BLaER1 treated with 17β-estradiol and CSF1 and Interleukin-3, amounts not matched to agents 10 nM and 100 nM (cell line): ENCODE measurements around the gene FAM177B.
A peak's percentile ranks its signal among the peaks of the same experiment; 100 is the strongest.

Source experiments
- H3K27ac ChIP-seq, 11 experiments: shearing (Covaris generic); formaldehyde crosslinking; 2 replicates each; pipeline ENCODE4 v1.8.1; 2022
- H3K27me3 ChIP-seq, 11 experiments: shearing (Covaris generic); formaldehyde crosslinking; 2 replicates each; pipeline ENCODE4 v1.8.1; 2022
- H3K36me3 ChIP-seq, 11 experiments: shearing (Covaris generic); formaldehyde crosslinking; 2 replicates each; pipeline ENCODE4 v1.8.1; 2022
- H3K4me1 ChIP-seq, 10 experiments: shearing (Covaris generic); formaldehyde crosslinking; 2 replicates each; pipeline ENCODE4 v1.8.1; 2022
- H3K4me2 ChIP-seq, 11 experiments: shearing (Covaris generic); formaldehyde crosslinking; 2 replicates each; pipeline ENCODE4 v1.8.1; 2022
- H3K4me3 ChIP-seq, 10 experiments: shearing (Covaris generic); formaldehyde crosslinking; 2 replicates each; pipeline ENCODE4 v1.8.1; 2022
- H3K9ac ChIP-seq, 11 experiments: shearing (Covaris generic); formaldehyde crosslinking; 2 replicates each; pipeline ENCODE4 v1.8.1; 2022
- H3K9me3 ChIP-seq, 11 experiments: shearing (Covaris generic); formaldehyde crosslinking; replicated peaks in 1 of 11; 2 replicates each; pipeline ENCODE4 v1.8.1; 2022
- H4K20me1 ChIP-seq, 11 experiments: shearing (Covaris generic); formaldehyde crosslinking; 2 replicates each; pipeline ENCODE4 v1.8.1; 2022
- Cebpa-rat ChIP-seq, 11 experiments: shearing (Covaris generic); IDR thresholded peaks; 2 replicates each; pipeline ENCODE4 v1.8.1; 2022

Gene FAM177B

DNA sequence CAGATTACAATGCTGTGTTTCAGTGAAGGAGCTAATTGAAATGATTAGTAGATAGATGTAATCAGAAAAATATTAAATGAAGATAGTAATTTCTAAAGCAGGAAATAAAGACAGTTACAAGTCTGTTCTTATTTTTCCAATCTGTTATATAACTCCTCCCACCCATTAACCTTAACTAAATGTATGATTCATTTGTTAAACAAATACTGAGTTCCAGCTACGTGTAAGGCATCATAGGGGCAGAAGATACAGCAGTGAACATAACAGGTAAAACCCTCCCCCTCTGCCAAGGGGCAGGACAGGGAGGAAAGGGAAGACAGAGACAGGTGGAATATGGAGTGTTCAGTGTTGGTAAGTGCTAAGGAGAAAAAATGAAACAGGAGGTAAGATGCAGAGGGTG is at the start of gene FAM177B:
TSS of gene FAM177B (plus strand) at position 231 of the 400 bp plus-strand sequence. CDS start 9,344 bp downstream, outside the sequence.
- no peaks in the 10 kb centered on the region for H3K9me3 ChIP-seq
- no peak for TF ChIP-seq Cebpa-rat (IDR thresholded peaks at IDR 0.05)

DNA sequence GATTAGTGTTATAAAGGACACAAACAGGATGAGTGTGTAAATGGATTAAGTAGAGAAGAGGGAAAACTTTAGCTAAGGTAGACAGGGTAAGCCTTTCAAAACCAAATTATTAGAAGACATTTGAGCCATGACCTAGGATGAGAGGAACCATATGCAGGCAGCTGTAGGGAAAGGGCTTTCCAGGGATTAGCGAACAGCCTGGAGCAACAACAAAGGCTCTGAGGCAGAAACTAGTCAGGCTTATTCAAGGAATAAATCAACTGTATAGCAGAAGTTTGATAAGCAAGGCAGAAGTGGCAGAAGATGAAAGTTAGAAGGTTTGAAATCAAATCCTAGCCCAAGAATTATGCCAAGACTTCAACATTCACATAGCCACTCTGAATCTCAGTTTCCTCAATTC is 46.0 kb upstream of the FAM177B start:
- Histone ChIP-seq H3K9me3 (no peaks in the 10 kb centered on the region), H3K4me3 (no peak overlapping the region), H3K4me2 (no peak overlapping the region), H3K27ac (no peak overlapping the region), H3K36me3 (peaks cover 24 to 86% (median 48%) of the 10 kb centered on the region in 11 experiments), H4K20me1 (peaks cover 0 to 23% (median 4%) of the 10 kb centered on the region in 11 experiments; a peak in 7 of 22 replicates), H3K27me3 (no peaks in the 10 kb centered on the region), H3K9ac (no peak overlapping the region), H3K4me1 (no peaks in the 10 kb centered on the region)
- TF ChIP-seq Cebpa-rat (IDR thresholded peaks at IDR 0.05) = no peak

More for the DNA sequence above, at the start of gene FAM177B:
- Histone ChIP-seq H3K36me3 (peaks cover 17 to 52% (median 35%) of the 10 kb centered on the region in 11 experiments), H3K4me2 (no peak within 1 kb of the TSS), H4K20me1 (peaks cover 0 to 60% (median 0%) of the 10 kb centered on the region in 11 experiments; a peak in 5 of 22 replicates), H3K27me3 (peaks cover 0 to 27% (median 0%) of the 10 kb centered on the region in 11 experiments; a peak in 3 of 22 replicates), H3K4me3 (no peak within 1 kb of the TSS), H3K4me1 (peaks cover 16 to 44% (median 33%) of the 10 kb centered on the region in 10 experiments), H3K27ac (0 out of 22 replicates have a peak within 1 kb of the TSS, but pooled peaks of 1 of the 11 experiments have one; percentile 16), H3K9ac (no peak within 1 kb of the TSS)

DNA sequence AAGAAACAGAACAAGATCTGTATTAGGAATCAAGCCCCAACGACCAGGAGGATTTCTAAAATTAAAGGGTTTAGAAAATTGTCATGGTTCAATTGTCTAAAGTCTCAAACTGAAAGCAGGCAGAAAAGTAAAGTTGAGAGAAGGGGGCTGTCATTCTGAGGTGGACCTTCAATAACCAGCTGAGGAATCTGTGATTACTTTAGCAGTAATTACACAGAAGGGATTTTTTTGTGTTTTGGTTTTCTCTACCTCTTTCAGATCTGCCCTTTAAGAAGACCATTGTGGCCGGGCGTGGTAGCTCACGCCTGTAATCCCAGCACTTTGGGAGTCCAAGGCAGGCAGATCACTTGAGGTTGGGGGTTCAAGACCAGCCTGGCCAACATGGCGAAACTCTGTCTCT is 42.1 kb upstream of the FAM177B start:
- Histone ChIP-seq H3K9me3 (peaks cover 0 to 3% (median 0%) of the 10 kb centered on the region in 11 experiments; a peak in 4 of 22 replicates), H4K20me1 (peaks cover 0 to 27% (median 4%) of the 10 kb centered on the region in 11 experiments; a peak in 7 of 22 replicates), H3K27me3 (no peaks in the 10 kb centered on the region), H3K27ac (no peak overlapping the region), H3K9ac (no peak overlapping the region), H3K4me1 (no peaks in the 10 kb centered on the region), H3K4me3 (no peak overlapping the region), H3K36me3 (peaks cover 21 to 81% (median 38%) of the 10 kb centered on the region in 11 experiments), H3K4me2 (no peak overlapping the region)
- TF ChIP-seq Cebpa-rat (IDR thresholded peaks at IDR 0.05) = no peak

DNA sequence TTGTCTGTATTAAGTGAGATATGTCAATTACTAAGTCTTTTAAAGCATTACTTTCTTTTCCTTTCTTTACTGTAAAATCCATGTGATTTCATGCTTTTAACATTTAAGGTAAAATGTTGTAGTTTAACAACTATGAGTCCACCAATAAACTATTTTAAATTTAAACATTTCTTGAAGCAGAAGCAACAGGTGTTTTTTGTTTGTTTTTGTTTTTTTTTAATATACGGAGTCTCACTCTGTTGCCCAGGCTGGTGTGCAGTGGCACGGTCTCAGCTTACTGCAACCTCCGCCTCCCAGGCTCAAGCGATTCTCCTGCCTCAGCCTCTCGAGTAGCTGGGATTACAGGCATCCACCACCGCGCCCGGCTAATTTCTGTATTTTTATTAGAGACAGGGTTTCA is 40.3 kb upstream of the FAM177B start:
- H3K4me2 ChIP-seq = no peak overlapping the region
- H4K20me1 ChIP-seq = peaks cover 0 to 19% (median 0%) of the 10 kb centered on the region in 11 experiments; a peak in 7 of 22 replicates
- H3K27me3 ChIP-seq = no peaks in the 10 kb centered on the region
- TF ChIP-seq Cebpa-rat (IDR thresholded peaks at IDR 0.05) = no peak
- peaks cover 31 to 85% (median 53%) of the 10 kb centered on the region in 11 experiments for H3K36me3 ChIP-seq
- H3K4me1 ChIP-seq = no peaks in the 10 kb centered on the region
- H3K27ac ChIP-seq = no peak overlapping the region
- no peak overlapping the region for H3K4me3 ChIP-seq
- H3K9me3 ChIP-seq = peaks cover 0 to 10% (median 3%) of the 10 kb centered on the region in 11 experiments; a peak in 6 of 22 replicates
- no peak overlapping the region for H3K9ac ChIP-seq

DNA sequence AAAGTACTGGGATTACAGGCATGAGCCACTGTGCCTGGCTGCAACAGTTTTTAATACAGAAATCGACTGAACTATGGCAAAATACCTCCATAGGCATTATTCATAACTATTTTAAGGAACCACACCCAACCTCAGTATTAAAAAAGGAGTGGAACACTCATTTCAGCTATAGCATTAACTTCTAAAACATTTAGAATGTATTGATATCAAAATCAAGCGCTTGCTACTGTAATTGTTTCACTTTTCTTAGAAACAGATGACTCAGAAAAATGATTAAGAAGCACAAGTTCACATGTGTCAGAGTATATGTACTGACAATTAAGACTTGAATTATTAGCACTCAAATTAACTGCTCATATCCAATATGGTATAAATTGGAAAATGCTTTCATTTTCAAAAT is 39.8 kb upstream of the FAM177B start:
- peaks cover 0 to 19% (median 0%) of the 10 kb centered on the region in 11 experiments; a peak in 7 of 22 replicates for H4K20me1 ChIP-seq
- H3K9me3 ChIP-seq = peaks cover 0 to 10% (median 3%) of the 10 kb centered on the region in 11 experiments; a peak in 6 of 22 replicates
- no peak overlapping the region for H3K4me3 ChIP-seq
- no peak overlapping the region for H3K9ac ChIP-seq
- no peaks in the 10 kb centered on the region for H3K4me1 ChIP-seq
- no peak overlapping the region for H3K4me2 ChIP-seq
- TF ChIP-seq Cebpa-rat (IDR thresholded peaks at IDR 0.05) = no peak
- H3K36me3 ChIP-seq = peaks cover 34 to 85% (median 55%) of the 10 kb centered on the region in 11 experiments
- no peaks in the 10 kb centered on the region for H3K27me3 ChIP-seq
- no peak overlapping the region for H3K27ac ChIP-seq

DNA sequence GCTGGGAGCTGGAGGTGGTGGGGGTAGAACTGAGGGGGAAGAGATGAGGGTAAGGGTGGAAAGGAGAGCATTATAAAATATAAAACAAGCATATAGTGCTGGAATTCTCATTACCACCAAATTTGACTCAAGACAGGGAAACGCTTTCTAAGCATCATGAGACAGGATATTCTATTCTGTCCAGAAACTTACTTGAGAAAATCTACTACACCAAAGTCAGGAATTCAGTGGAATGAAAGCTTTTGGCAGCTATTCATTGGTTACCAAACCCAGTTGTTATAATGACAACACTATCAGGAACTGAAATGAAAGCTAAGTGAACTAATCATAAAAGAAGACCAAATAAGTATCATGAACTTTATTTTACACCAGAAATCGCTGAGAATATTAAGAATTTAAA is 39.2 kb upstream of the FAM177B start:
- peaks cover 37 to 85% (median 55%) of the 10 kb centered on the region in 11 experiments for H3K36me3 ChIP-seq
- H3K4me1 ChIP-seq = no peaks in the 10 kb centered on the region
- H3K27me3 ChIP-seq = no peaks in the 10 kb centered on the region
- peaks cover 0 to 19% (median 0%) of the 10 kb centered on the region in 11 experiments; a peak in 7 of 22 replicates for H4K20me1 ChIP-seq
- peaks cover 0 to 10% (median 3%) of the 10 kb centered on the region in 11 experiments; a peak in 6 of 22 replicates for H3K9me3 ChIP-seq
- H3K4me2 ChIP-seq = no peak overlapping the region
- no peak overlapping the region for H3K9ac ChIP-seq
- no peak overlapping the region for H3K27ac ChIP-seq
- H3K4me3 ChIP-seq = no peak overlapping the region
- TF ChIP-seq Cebpa-rat (IDR thresholded peaks at IDR 0.05) = no peak

DNA sequence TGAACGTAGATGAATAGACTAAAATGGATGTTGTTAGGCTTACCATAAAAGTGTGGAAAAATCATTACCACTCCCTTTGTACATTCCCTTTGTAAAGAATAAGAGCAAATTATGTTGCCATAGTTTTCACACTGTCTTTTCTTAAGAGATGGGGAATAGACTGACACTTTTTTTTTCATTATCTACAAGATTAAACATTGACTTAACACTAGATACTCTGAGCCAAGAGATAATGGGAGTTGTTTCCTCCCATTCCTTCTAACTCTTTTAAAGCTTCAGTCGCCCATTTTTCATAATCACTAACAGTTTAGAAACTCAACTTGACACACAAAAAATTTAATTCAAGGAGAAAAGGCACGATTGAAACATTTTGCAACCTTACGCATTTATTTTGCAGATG is 34.8 kb upstream of the FAM177B start:
- no peak for TF ChIP-seq Cebpa-rat (IDR thresholded peaks at IDR 0.05)
- no peak overlapping the region for H3K27ac ChIP-seq
- H3K4me1 ChIP-seq = no peaks in the 10 kb centered on the region
- no peak overlapping the region for H3K4me2 ChIP-seq
- H3K27me3 ChIP-seq = no peaks in the 10 kb centered on the region
- peaks cover 0 to 29% (median 0%) of the 10 kb centered on the region in 11 experiments; a peak in 5 of 22 replicates for H4K20me1 ChIP-seq
- peaks cover 16 to 42% (median 28%) of the 10 kb centered on the region in 11 experiments for H3K9me3 ChIP-seq
- no peak overlapping the region for H3K4me3 ChIP-seq
- no peak overlapping the region for H3K9ac ChIP-seq
- H3K36me3 ChIP-seq = peaks cover 59 to 95% (median 81%) of the 10 kb centered on the region in 11 experiments

DNA sequence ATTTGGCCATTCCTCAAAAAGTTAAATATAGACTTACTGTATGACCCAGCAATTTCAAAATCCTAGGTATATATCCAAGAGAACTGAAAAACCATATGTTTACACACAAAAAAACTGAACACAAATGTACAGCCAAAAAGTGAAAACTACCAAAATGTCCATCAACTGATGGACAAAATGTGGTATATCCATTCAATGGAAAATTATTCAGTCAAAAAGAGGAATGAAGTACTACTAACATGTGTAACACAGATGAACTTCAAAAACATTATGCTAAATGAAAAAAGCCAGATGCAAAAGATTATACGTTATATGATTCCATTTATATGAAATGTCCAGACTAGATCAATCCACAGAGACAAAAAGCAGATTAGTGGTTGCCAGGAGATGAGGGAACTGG is 32.7 kb upstream of the FAM177B start:
- Histone ChIP-seq H3K27ac (no peak overlapping the region), H3K9me3 (peaks cover 16 to 44% (median 28%) of the 10 kb centered on the region in 11 experiments)

DNA sequence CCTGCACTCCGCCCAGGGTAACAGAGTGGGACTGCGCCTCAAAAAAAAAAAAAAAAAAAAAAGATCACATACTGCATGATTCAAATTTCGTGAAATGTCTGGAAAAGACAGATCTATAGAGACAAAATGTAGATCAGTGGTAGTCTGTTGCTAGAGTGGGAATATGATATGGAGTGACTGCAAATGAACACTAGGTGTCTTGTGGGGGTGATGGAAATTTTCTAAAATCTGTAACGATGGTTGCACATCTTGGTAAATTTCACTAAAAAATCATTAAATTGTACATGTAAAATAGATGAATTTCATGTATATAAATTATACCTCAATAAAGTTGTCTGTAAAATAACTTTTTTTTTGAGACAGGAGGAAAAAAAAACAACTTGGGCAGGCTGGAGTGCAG is 30.2 kb upstream of the FAM177B start:
- Histone ChIP-seq H3K9me3 (peaks cover 16 to 34% (median 27%) of the 10 kb centered on the region in 11 experiments), H3K36me3 (peaks cover 32 to 67% (median 54%) of the 10 kb centered on the region in 11 experiments), H3K4me2 (no peak overlapping the region)

More for the DNA sequence above, 32.7 kb upstream of the FAM177B start:
- no peak for TF ChIP-seq Cebpa-rat (IDR thresholded peaks at IDR 0.05)
- Histone ChIP-seq H3K4me3 (no peak overlapping the region), H3K4me1 (peaks cover 0 to 6% (median under 1%) of the 10 kb centered on the region in 10 experiments; a peak in 7 of 20 replicates), H3K4me2 (no peak overlapping the region), H3K36me3 (peaks cover 51 to 87% (median 78%) of the 10 kb centered on the region in 11 experiments), H3K27me3 (no peaks in the 10 kb centered on the region), H3K9ac (no peak overlapping the region), H4K20me1 (peaks cover 0 to 29% (median 0%) of the 10 kb centered on the region in 11 experiments; a peak in 5 of 22 replicates)

More for the DNA sequence above, 30.2 kb upstream of the FAM177B start:
- Histone ChIP-seq H3K27me3 (no peaks in the 10 kb centered on the region), H4K20me1 (peaks cover 0 to 42% (median 0%) of the 10 kb centered on the region in 11 experiments; a peak in 7 of 22 replicates), H3K27ac (no peak overlapping the region), H3K9ac (no peak overlapping the region), H3K4me3 (no peak overlapping the region), H3K4me1 (peaks cover 7 to 22% (median 17%) of the 10 kb centered on the region in 10 experiments)
- no peak for TF ChIP-seq Cebpa-rat (IDR thresholded peaks at IDR 0.05)
